Tibial nerve (tissue), 4 donors: ENCODE results near the gene ZNF493.

Experiments
- EP300 ChIP-seq, 2 donors: sonication (generic); formaldehyde crosslinking; IDR thresholded peaks; one replicate each; pipeline ENCODE4 v1.6.1; 2017; ENCODE audit warnings: antibody characterized with exemption in 2 of 2, mild to moderate bottlenecking in 1 of 2
- TF ChIP-seq, protein P1 (sequence below), 5 experiments: fragments of 200-600 bp in 3 of 5; fragments of 450-650 bp in 2 of 5; sonication (generic) in 3 of 5; IDR thresholded peaks; one replicate each; pipeline ENCODE4 v1.5.1; 2016 to 2019; ENCODE audit warnings: antibody characterized with exemption in 5 of 5, mild to moderate bottlenecking in 3 of 5, moderate library complexity in 2 of 5

DNA sequence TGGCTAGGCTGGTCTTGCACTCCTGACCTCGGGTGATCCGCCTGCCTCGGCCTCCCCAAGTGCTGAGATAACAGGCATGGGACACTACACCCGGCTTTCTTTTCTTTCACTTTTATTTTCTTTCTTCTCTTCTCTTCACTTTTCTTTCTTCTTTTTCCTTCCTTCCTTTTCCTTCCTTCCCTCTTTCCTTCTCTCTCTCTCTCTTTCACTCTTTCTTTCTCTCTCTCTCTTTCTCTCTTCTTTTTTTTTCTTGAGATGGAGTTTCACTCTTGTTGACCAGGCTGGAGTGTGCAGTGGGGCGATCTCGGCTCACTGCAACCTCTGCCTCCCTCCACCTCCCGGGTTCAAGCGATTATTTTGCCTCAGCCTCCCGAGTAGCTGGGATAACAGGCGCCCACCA lies 812 bp upstream of the ZNF493 start:
- TF ChIP-seq, protein P1, sequence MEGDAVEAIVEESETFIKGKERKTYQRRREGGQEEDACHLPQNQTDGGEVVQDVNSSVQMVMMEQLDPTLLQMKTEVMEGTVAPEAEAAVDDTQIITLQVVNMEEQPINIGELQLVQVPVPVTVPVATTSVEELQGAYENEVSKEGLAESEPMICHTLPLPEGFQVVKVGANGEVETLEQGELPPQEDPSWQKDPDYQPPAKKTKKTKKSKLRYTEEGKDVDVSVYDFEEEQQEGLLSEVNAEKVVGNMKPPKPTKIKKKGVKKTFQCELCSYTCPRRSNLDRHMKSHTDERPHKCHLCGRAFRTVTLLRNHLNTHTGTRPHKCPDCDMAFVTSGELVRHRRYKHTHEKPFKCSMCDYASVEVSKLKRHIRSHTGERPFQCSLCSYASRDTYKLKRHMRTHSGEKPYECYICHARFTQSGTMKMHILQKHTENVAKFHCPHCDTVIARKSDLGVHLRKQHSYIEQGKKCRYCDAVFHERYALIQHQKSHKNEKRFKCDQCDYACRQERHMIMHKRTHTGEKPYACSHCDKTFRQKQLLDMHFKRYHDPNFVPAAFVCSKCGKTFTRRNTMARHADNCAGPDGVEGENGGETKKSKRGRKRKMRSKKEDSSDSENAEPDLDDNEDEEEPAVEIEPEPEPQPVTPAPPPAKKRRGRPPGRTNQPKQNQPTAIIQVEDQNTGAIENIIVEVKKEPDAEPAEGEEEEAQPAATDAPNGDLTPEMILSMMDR (IDR thresholded peaks at IDR 0.05), result no peak
- no peak for TF ChIP-seq EP300 (IDR thresholded peaks at IDR 0.05)
